ENCODE results near the gene CHSY1.

CHSY1 gene

GRCh38 chr15:101152914-101153313 lies 98.9 kb downstream of the CHSY1 start:
- no peak for DNase-seq (ENCODE audit: low read depth in 2 of 2)

DNA sequence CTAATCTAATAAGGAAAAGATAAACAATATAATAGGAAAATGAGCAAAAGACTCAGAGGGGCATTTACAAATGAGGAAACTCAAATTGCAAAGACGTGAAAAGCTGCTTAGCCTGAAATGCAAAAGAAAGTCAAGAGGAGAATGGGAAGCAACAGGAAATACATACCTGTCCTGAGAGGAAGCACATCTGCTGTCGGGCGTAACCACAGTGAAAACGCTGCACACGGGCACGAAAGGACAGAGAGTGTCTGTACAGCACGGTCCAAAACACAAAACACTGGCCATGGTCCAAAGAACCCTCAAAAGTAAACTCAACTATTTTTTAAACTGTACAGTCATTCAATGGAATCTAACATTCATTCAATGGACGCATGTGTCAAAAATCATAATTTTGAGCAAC lies 100.6 kb downstream of the CHSY1 start:
- DNase-seq (ENCODE audit: low read depth in 2 of 2) = no peak

DNA sequence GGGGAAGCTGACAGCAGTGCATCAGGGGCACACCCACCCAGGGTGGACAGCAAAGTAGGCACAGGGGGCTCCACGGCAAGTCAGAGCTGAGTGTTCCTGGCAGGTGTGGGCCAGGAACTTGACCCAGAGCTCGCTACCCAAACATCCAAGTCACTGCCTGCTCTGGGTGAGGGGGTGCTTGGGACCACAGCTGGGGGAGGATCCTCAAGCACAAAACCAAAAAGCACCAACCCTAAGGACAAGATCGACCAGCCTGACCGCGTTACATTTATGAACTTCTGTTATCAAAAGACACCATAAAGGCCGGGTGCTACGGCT lies 101.2 kb downstream of the CHSY1 start:
- no peak for DNase-seq (ENCODE audit: low read depth in 2 of 2)

GRCh38 chr15:101149864-101150722 lies 101.8 kb downstream of the CHSY1 start:
- no peak for DNase-seq (ENCODE audit: low read depth in 2 of 2)

- no peak for DNase-seq (ENCODE audit: low read depth in 2 of 2)
Measured at GRCh38 chr15:101148881-101149664, 102.8 kb downstream of the CHSY1 start.

GRCh38 chr15:101148166-101148880 lies 103.5 kb downstream of the CHSY1 start:
- no peak for DNase-seq (ENCODE audit: low read depth in 2 of 2)

DNA sequence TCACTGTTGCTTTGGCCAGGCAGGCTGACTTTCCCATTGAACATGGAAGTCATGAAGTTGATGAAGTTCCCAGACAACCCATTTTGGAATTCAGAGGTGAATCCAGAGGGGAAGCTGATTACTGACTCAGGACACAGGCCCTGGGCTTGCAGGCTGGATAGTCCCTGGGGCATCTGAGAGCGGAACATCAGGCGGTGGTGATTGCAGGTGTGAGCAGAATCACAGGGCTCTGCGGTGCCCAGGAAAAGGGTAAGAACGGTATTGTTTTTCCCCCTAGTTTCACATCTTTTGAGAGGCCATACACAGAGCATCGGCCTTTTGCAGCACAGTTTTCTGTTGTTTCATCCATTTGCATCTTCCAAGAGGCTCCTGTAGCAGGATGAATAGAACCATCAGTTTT lies 104.7 kb downstream of the CHSY1 start:
- DNase-seq (ENCODE audit: low read depth in 2 of 2) = no peak

- no peak for DNase-seq (ENCODE audit: low read depth in 2 of 2)
Measured at GRCh38 chr15:101146118-101146702, 105.6 kb downstream of the CHSY1 start.

DNA sequence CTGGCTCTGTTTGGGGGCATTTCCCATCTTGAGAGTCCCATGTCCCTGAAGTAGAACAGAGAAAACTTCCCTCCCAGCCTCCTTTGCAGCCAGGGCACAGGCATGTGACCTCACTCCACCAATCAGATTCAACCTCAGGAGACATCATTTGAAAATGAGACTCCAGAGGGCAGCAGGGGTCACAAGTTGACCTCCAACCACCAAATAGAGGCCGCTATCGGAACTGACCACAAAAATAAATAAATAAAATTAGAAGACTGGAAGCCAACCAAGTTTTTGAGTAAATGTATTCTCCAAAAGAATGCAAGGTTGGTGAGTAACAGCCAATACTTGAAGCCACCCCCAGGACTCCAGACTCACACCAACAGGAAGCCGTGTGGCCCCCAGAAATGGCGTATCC lies 106.5 kb downstream of the CHSY1 start:
- no peak for DNase-seq (ENCODE audit: low read depth in 2 of 2)

- DNase-seq (ENCODE audit: low read depth in 2 of 2) = no peak
Measured at GRCh38 chr15:101143321-101143720, 108.5 kb downstream of the CHSY1 start.

- DNase-seq (ENCODE audit: low read depth in 2 of 2) = no peak
Measured at GRCh38 chr15:101142711-101143110, 109.1 kb downstream of the CHSY1 start.

GRCh38 chr15:101141926-101142527 lies 109.8 kb downstream of the CHSY1 start:
- no peak for DNase-seq (ENCODE audit: low read depth in 2 of 2)

- DNase-seq (ENCODE audit: low read depth in 2 of 2) = no peak
Measured at GRCh38 chr15:101140697-101141065, 111.2 kb downstream of the CHSY1 start.

GRCh38 chr15:101139986-101140696 lies 111.7 kb downstream of the CHSY1 start:
- DNase-seq (ENCODE audit: low read depth in 2 of 2) = no peak

DNA sequence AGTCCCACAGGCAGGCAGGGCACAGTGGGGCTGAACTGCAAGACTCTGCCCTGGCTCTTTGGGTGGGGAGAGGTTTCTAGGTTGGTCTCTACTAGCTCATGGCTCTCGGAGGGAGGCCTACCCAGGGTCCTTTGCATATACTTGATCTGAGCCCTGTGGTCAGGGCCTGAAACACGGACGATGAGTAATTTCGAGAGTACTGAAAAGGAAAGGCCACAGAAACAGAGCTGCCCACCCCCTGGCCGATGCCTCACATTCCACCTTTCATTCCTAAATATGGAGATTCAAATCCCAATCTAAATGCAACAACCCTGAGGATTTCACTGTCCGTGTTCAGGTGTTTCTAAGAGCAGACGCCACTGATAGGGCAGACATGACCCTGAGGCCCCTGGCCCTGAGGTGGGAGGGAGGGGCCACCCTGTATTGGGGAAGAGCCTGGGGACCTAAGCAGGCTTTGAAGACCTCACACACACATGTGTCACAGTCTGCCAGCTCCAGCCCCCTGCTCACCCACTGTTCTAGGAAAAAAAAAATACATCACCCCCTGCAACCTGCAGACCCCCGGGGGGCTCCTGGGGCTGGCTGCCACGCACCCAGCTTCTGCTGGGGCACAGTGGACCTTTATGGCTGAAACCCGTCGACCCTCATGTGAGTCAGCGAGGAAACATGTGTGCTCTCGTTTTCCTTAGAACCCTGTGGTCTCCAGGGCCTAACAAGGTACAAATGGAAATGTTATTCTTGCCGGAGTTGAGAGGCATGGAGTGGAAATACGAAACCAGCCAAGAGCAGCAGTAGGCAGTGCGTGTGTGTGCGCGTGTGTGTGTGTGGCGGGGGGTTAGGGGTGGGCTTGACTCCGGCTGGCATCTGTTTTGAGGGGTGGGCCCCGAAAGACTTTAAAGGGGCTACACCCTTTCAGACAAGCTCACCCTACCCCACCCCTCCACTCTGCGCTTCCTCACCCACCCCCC lies 112.7 kb downstream of the CHSY1 start:
- DNase-seq (ENCODE audit: low read depth in 2 of 2) = no peak

- DNase-seq (ENCODE audit: low read depth in 2 of 2) = no peak
Measured at GRCh38 chr15:101138086-101138660, 113.7 kb downstream of the CHSY1 start.

- no peak for DNase-seq (ENCODE audit: low read depth in 2 of 2)
Measured at GRCh38 chr15:101137312-101137940, 114.4 kb downstream of the CHSY1 start.

- DNase-seq (ENCODE audit: low read depth in 2 of 2) = no peak
Measured at GRCh38 chr15:101136381-101137268, 115.2 kb downstream of the CHSY1 start.
